HG03558 (cell line): ENCODE results near the gene PSMD9.

Experiments
- ATAC-seq: cut with Tn5 transposase; IDR thresholded peaks from one replicate; pipeline ENCODE4 v1.9.1; 2021; ENCODE audit warnings: moderate number of reproducible peaks; ENCODE audit not compliant: unreplicated experiment; ENCODE audit errors: extremely low read depth

Gene PSMD9

GRCh38 chr12:121949648-121950397 lies 61.2 kb downstream of the PSMD9 start:
- no peak for ATAC-seq

- no peak for ATAC-seq
Observed at GRCh38 chr12:121953117-121953692, 64.6 kb downstream of the PSMD9 start.

- ATAC-seq: no peak
Observed at GRCh38 chr12:121953695-121954094, 65.1 kb downstream of the PSMD9 start.

GRCh38 chr12:121955258-121956237 lies 67.0 kb downstream of the PSMD9 start:
- no peak for ATAC-seq

- no peak for ATAC-seq
Observed at GRCh38 chr12:121957861-121958515, 69.4 kb downstream of the PSMD9 start.

- no peak for ATAC-seq
Observed at GRCh38 chr12:121958541-121959240, 70.1 kb downstream of the PSMD9 start.

- no peak for ATAC-seq
Observed at GRCh38 chr12:121960541-121960940, 72.0 kb downstream of the PSMD9 start.

- ATAC-seq: no peak
Observed at GRCh38 chr12:121961195-121961879, 72.7 kb downstream of the PSMD9 start.

- ATAC-seq: no peak
Observed at GRCh38 chr12:121963341-121964018, 74.9 kb downstream of the PSMD9 start.

GRCh38 chr12:121964813-121965643 lies 76.4 kb downstream of the PSMD9 start:
- no peak for ATAC-seq

GRCh38 chr12:121966959-121967358 lies 78.4 kb downstream of the PSMD9 start:
- no peak for ATAC-seq
